ENCODE measurements around the gene FLAD1. TPM values are rescaled to one million over a fixed set of nuclear protein-coding genes. Genes with fewer than 3 reads are reported as not detected.

The FLAD1 gene
- total RNA-seq, 1 experiment from 2014 or later, result 97.0 TPM

- Histone ChIP-seq H3K4me2 (ENCODE audit: insufficient read depth, insufficient read length, low read length) (peak overlapping the region; percentile 90), H3T11ph (ENCODE audit: low read length) (no peak overlapping the region), H2BK20ac (ENCODE audit: low read depth, low read length, poor library complexity, severe bottlenecking) (no peak overlapping the region), H3K23ac (ENCODE audit: insufficient read length, low read depth, low read length) (no peak overlapping the region), H3K79me2 (ENCODE audit: insufficient read depth, low read length) (no peaks in the 10 kb centered on the region; the same call in 1 of the 2 replicates), H3K4me1 (ENCODE audit: insufficient read depth, low read length) (no peaks in the 10 kb centered on the region), H4K8ac (replicated peaks; ENCODE audit: insufficient read length, low read depth, low read length) (no peak overlapping the region), H3K4ac (ENCODE audit: low read depth, low read length) (no peak overlapping the region), H4K91ac (ENCODE audit: insufficient read length, low read depth, low read length) (no peak overlapping the region), H4K20me1 (ENCODE audit: control insufficient read depth, insufficient read depth, insufficient read length) (no peaks in the 10 kb centered on the region), H3K27ac (ENCODE audit: insufficient read length, low read depth, low read length) (no peak overlapping the region), H3K23me2 (ENCODE audit: insufficient read length, low read depth, low read length, poor library complexity, severe bottlenecking) (peaks cover 22% of the 10 kb centered on the region), H2BK5ac (ENCODE audit: insufficient read length, low read length) (no peak overlapping the region), H3K9ac (ENCODE audit: extremely low read depth, insufficient read length, low read length) (no peak overlapping the region), H2BK12ac (ENCODE audit: insufficient read length, low read depth, low read length) (no peak overlapping the region), H3K27me3 (ENCODE audit: insufficient read depth, low read length) (no peaks in the 10 kb centered on the region), H3K18ac (ENCODE audit: insufficient read length, low read depth, low read length) (no peak overlapping the region), H2BK120ac (ENCODE audit: low read depth, low read length, poor library complexity, severe bottlenecking) (no peak overlapping the region), H2AFZ (ENCODE audit: low read length) (no peak overlapping the region), H3K14ac (ENCODE audit: insufficient read depth, low read length) (no peak overlapping the region), H4K5ac (ENCODE audit: insufficient read length, low read depth, low read length) (no peak overlapping the region), H2BK15ac (ENCODE audit: low read depth, low read length) (no peak overlapping the region), H3K56ac (ENCODE audit: insufficient read length, low read depth, low read length) (no peak overlapping the region), H3K79me1 (ENCODE audit: insufficient read depth, low read depth, low read length, poor library complexity, severe bottlenecking) (no peaks in the 10 kb centered on the region), H3K9me3 (ENCODE audit: control insufficient read depth, low read depth, low read length) (no peaks in the 10 kb centered on the region), H2AK5ac (ENCODE audit: insufficient read length, low read length) (no peak overlapping the region)
- peak; percentile 90 for TF ChIP-seq CTCF (conservative IDR thresholded peaks at IDR 0.05)
- DNase-seq, result peak; percentile 89
- no CpG with 5 or more reads among the region's 40 CpGs for WGBS (ENCODE audit: extremely low coverage, insufficient read length, low lambda C conversion rate)
- H3K27ac Mint-ChIP-seq, result peak overlapping the region in 1 of 3 experiments; percentile 92; a peak in 2 of 7 replicates
- peaks cover 0 to 2% of the 10 kb centered on the region in 2 experiments; a peak in 2 of 5 replicates for H3K9me3 Mint-ChIP-seq
- peaks cover 12 to 25% of the 10 kb centered on the region in 2 experiments for H3K4me1 Mint-ChIP-seq
- H3K4me3 Mint-ChIP-seq, result peak overlapping the region; percentile 81 to 93
- no peaks in the 10 kb centered on the region for H3K36me3 Mint-ChIP-seq (ENCODE audit: insufficient read depth in 1 of 3, low read depth in 3 of 3)
- H3K27me3 Mint-ChIP-seq (ENCODE audit: low read depth), result peaks cover 3% of the 10 kb centered on the region
These were observed 15.8 kb downstream of the FLAD1 start for GRCh38 chr1:154998818-154999570.

All from H9 (cell line).